Mononuclear cell (primary cell): Measurements from ENCODE around the gene SLC30A5. TPM values are rescaled to one million over a fixed set of nuclear protein-coding genes. Genes with fewer than 3 reads are reported as not detected.
A peak's percentile ranks its signal among the peaks of the same experiment; 100 is the strongest.
"Not testable (repeated sequence)": the region's sequence is repeated elsewhere in the genome, so short reads cannot be mapped to it uniquely, and the experiment has no call there.

Experiments used
- H3K27me3 ChIP-seq: 2 replicates; pipeline ENCODE4 v1.6.0; 2011; ENCODE audit warnings: low read length, control low read depth; ENCODE audit not compliant: insufficient read depth
- H3K4me1 ChIP-seq: 2 replicates; pipeline ENCODE4 v1.5.1; 2011; ENCODE audit warnings: mild to moderate bottlenecking, low read length, control low read depth; ENCODE audit not compliant: insufficient read depth
- H3K4me3 ChIP-seq: 2 replicates; pipeline ENCODE4 v1.5.1; 2011; ENCODE audit warnings: mild to moderate bottlenecking, low read length, moderate library complexity
- H3K9me3 ChIP-seq: 2 replicates; pipeline ENCODE4 v1.5.1; 2011; ENCODE audit warnings: low read depth, mild to moderate bottlenecking, control low read depth, low read length
- total RNA-seq: library from RNA; depleted of rRNA; stranded (reverse); fragments of >200 nt; gene quantifications from one replicate; pipeline ENCODE4 v1.2.3, GENCODE V29; 2012

Gene SLC30A5
- 21.1 TPM for total RNA-seq

DNA sequence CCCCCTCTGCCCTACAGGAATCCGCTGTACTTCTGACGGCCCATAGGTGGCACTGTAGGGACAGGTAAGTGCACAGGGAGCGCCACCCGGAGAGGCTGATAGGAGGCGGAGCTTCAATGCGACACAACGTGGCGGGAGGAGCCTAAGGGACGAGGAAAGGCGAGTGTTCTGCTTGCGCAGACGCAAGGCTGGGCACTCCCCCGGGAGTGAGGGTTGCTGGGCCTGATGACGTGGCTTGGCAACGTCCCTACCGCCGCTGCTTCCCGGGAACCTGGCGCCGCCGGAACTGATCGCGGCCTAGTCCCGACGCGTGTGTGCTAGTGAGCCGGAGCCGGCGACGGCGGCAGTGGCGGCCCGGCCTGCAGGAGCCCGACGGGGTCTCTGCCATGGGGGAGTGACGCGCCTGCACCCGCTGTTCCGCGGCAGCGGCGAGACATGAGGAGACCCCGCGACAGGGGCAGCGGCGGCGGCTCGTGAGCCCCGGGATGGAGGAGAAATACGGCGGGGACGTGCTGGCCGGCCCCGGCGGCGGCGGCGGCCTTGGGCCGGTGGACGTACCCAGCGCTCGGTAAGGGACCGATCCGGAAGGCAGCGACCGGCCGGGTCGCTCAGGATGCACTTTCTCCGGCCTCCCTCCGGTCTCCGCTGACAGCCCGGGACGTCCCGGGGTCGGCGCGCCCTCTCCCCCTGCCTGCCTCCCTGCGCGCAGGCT, at the start of gene SLC30A5:
Gene SLC30A5 (plus strand): TSS at position 244 of the 712 bp plus-strand sequence. CDS start 242 bp downstream, at position 486.
- Histone ChIP-seq H3K9me3 (no peaks in the 10 kb centered on the region), H3K4me3 (peak within 1 kb of the TSS; percentile 86), H3K4me1 (peaks cover 24% of the 10 kb centered on the region), H3K27me3 (no peaks in the 10 kb centered on the region)

DNA sequence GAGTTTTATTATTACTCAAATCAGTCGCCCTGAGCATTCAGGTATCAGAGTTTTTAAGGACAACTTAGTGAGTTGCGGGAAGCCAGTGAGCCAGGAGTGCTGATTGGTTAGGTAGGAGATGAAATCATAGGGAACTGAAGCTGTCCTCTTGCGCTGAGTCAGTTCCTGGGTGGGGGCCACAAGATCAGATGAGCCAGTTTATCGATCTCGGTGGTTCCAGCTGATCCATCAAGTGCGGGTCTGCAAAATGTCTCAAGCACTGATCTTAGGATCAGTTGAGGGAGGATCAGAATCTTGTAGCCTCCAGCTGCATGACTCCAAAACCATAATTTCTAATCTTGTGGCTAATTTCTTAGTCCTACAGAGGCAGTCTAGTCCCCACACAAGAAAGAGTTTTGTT, 48.6 kb upstream of the SLC30A5 start:
- not testable (repeated sequence) for H3K4me1 ChIP-seq, H3K27me3 ChIP-seq, H3K4me3 ChIP-seq, H3K9me3 ChIP-seq

DNA sequence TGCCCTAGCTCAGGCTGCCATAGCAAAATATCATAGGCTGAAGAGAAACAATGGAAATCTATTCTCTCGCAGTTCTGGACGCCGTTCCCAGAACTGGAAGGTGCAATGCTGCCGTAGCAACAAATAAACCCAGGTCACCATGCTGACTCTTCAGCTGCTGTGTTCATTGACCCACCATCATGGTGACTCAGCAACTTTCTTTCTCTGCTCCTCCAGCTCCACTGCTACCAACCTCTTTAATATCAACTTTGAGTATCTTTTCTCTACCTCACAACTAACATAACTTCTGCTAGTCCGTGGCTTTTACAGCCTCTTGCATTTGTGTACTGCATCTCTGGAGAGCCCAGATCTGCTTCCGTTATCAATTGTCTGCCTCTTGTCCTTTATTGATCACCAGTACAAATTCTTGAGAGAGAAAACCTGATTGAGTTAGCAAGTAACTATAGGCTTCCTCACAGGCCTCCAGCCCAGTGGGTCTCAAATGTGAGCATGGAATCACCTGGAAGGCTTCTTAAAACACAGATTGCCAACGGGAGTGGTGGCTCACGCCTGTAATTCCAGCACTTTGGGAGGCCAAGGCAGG, 47.3 kb upstream of the SLC30A5 start:
- Histone ChIP-seq H3K4me3 (no peak overlapping the region), H3K27me3 (no peaks in the 10 kb centered on the region), H3K4me1 (peaks cover 8% of the 10 kb centered on the region), H3K9me3 (no peaks in the 10 kb centered on the region)

DNA sequence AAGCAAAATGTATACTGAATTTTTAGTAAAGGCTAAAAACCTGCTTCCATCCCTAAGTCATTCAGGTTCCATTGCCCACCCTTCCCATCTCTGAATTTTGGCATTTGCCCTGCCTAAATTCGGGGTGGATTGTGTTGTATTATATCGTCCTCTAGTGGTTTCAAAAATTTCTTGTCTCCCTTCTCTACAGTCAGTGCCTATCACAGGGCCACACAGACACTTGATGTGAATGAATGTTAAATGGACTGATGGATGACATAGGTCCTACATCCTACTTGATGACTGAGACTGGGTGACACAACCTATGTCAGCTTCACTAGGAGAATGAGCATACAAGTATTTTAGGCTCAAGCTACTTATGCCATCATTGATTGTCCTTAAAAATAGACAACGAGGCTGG, 45.6 kb upstream of the SLC30A5 start:
- Histone ChIP-seq H3K9me3 (no peaks in the 10 kb centered on the region), H3K4me3 (no peak overlapping the region), H3K27me3 (no peaks in the 10 kb centered on the region), H3K4me1 (peaks cover 5% of the 10 kb centered on the region)

DNA sequence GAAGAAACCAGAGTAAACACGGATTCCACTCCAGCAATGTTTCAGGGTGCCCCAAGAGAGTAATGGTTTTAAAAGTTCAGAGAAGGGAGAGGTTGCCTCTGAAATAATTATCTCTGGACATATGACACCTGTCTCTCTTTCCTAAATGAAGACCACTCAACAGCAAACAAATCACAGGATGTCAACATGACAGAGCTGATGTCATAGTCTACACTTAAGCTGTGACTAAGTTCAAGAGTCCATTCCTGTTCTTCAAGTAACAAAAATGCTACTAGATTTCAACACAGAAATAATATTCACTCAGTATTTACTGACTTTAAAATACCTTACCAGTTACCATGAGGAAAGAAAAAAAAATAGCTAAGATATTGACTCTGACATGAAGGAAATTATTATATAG, 44.7 kb upstream of the SLC30A5 start:
- Histone ChIP-seq H3K27me3 (no peaks in the 10 kb centered on the region), H3K4me3 (no peak overlapping the region), H3K9me3 (no peaks in the 10 kb centered on the region), H3K4me1 (no peaks in the 10 kb centered on the region)

DNA sequence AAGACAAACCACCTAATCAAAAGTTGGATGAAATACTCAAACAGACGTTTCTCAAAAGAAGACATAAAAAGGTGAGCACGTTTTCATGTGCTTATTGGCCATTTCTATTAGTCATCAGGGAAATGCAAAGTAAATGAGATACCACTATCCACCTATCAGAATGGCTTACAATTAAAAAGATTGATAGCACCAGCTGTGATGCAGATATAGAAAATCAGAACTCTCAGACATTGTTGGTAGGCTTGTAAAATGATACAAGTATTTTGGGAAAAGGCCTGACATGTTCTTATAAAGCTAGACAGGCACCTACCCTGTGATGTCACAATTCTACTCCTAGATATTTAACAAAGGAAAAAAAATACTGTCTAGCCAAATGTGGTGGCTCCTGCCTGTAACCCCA, 44.0 kb upstream of the SLC30A5 start:
- H3K27me3 ChIP-seq, result no peaks in the 10 kb centered on the region
- no peaks in the 10 kb centered on the region for H3K4me1 ChIP-seq
- H3K9me3 ChIP-seq, result no peaks in the 10 kb centered on the region
- H3K4me3 ChIP-seq, result no peak overlapping the region

DNA sequence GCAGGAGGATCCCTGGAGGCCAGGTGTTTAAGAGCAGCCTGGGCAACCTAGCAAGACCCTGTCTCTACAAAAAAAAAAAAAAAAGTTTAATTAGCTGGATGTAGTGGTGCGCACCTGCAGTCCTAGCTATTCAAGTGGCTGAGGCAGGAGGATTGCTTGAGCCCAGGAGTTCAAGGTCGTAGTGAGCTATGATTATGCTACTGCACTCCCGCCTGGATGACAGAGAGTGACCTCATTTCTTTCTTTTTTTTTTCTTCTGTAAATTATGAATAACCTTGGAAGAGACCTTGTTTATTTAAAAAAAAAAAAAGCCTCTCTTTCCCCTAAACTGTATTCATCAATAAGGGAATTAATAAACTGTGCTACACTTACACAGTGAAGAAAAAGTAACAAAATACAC, 43.6 kb upstream of the SLC30A5 start:
- Histone ChIP-seq H3K27me3 (no peaks in the 10 kb centered on the region), H3K9me3 (no peaks in the 10 kb centered on the region), H3K4me3 (no peak overlapping the region), H3K4me1 (no peaks in the 10 kb centered on the region)

DNA sequence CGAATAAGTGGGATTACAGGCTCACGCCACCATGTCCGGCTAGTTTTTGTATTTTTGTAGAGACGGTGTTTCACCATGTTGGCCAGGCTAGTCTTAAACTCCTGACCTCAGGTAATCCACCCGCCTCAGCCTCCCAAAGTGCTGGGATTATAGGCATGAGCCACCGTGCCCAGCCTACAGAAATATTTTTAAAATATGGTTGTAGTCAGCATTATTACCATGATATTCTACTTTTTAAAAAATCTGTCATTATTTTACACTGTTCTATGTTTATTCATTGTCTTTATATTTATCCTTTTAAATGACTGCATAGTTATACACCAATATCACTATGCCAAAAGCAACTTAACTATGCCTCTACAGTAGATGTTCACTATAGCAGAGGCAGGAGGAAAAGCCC, 41.6 kb upstream of the SLC30A5 start:
- Histone ChIP-seq H3K4me1 (no peaks in the 10 kb centered on the region), H3K9me3 (no peaks in the 10 kb centered on the region), H3K4me3 (no peak overlapping the region), H3K27me3 (no peaks in the 10 kb centered on the region)

DNA sequence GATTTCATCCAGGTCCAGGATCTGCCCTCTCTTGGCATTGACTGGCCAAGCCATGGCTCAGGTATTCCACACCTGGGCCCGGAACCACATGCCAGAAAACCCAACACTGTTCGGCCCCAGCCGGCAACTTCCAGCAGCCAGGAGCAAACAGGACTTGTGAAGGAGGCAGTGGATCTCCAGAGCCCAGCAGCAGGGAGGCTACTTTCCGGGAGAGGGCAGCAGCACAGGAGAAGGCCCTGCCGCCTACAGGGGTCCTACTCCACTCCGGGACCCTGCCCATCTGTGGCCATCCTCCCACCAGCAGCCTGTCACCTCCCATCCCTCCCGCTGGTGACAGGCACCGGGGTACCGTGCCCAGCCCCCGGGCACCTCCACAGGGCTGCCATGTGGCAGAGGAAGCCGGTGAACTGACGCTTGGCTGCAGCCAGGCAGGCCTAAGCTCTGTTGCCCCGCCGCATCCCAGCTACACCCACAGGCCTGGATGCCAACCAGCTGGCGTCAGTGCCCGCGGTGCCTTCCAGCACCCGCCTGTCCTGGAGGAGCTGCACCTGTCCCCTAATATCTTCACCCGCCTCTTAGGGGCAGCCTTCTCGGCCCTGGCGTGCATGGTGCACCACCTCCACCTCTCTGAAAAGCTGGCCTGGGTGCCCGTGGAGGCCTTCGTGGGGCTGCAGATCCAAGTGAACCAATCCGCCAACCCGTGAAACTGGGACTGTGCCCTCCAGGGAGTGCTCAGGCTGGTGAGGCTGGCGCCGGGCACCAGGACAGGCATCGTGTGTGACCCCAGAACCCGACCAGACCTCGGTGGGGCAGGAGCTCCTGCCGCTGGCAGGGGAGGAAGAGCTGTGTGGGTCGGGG, 18.9 kb upstream of the SLC30A5 start:
- Histone ChIP-seq H3K27me3 (no peaks in the 10 kb centered on the region), H3K4me3 (no peak overlapping the region), H3K9me3 (no peaks in the 10 kb centered on the region), H3K4me1 (no peaks in the 10 kb centered on the region)

DNA sequence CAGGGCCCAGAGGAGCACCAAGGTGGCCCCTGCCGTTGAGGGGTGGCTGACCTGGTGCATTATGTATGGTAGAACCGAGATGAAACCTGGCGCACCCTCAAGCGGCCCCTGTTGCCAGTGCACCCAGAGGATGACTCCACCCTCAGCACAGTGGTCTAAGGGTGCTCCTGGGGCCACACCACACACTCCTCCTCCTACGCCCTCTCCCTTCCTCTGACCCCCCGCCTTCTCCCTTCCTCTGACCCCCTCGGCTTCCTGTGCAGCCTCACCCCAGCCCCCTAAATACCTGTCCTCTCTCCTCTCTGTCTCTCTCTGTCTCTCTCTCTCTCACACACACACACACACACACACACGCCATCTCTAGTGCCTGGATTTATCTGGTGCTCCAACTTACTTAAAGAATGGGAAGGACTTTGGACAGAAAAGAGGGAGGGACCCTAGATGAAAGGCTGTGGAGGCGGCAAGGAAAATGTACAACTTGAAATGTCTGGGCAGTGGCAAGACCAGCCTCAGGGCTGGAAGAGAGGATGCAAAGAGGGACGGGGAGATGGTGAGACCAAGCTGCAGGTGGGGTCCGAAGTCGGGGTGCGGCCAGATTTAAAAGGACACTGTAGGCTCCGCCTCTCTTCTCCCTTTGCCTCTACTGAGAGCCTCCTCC, 18.2 kb upstream of the SLC30A5 start:
- no peaks in the 10 kb centered on the region for H3K27me3 ChIP-seq
- no peak overlapping the region for H3K4me3 ChIP-seq
- H3K9me3 ChIP-seq, result no peaks in the 10 kb centered on the region
- no peaks in the 10 kb centered on the region for H3K4me1 ChIP-seq

DNA sequence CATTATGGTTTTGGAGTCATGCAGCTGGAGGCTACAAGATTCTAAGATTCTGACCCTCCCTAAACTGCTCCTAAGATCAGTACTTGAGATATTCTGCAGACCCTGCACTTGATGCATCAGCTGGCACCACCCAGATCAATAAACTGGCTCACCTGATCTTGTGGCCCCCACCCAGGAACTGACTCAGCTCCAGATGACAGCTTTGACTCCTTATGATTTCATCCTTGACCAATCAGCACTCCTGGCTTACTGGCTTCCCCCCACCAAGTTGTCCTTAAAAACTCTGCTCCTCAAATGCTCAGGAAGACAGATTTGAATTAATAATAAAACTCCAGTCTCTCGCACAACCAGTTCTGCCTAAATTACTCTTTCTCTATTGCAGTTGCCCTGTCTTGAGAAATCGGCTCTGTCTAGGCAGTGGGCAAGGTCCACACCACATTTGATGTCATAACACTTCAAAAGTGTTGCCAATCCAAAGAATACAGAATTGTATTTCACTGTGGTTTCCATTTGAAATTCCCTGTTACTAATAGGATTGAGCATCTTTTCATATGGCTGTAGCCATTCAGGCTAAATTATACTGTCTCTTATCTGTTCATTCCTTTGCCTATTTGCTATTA, 14.8 kb upstream of the SLC30A5 start:
- Histone ChIP-seq H3K4me1 (no peaks in the 10 kb centered on the region), H3K27me3 (no peaks in the 10 kb centered on the region), H3K4me3 (no peak overlapping the region), H3K9me3 (no peaks in the 10 kb centered on the region)

DNA sequence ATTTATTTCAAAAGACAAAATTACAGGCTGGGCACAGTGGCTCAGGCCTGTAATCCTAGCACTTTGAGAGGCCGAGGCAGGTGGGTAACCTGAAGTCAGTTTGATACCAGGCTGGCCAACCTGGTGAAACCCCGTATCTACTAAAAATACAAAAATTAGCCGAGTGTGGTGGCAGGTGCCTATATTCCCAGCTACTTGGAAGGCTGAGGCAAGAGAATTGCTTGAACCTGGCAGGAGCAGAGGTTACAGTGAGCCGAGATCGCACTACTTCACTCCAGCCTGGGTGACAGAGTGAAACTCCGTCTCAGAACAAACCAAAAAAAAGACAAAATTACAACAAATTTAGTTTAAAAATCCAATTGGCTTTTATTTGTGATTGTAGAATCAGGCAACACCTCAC, 14.3 kb upstream of the SLC30A5 start:
- H3K4me3 ChIP-seq, result no peak overlapping the region
- H3K4me1 ChIP-seq, result no peaks in the 10 kb centered on the region
- H3K9me3 ChIP-seq, result no peaks in the 10 kb centered on the region
- no peaks in the 10 kb centered on the region for H3K27me3 ChIP-seq

DNA sequence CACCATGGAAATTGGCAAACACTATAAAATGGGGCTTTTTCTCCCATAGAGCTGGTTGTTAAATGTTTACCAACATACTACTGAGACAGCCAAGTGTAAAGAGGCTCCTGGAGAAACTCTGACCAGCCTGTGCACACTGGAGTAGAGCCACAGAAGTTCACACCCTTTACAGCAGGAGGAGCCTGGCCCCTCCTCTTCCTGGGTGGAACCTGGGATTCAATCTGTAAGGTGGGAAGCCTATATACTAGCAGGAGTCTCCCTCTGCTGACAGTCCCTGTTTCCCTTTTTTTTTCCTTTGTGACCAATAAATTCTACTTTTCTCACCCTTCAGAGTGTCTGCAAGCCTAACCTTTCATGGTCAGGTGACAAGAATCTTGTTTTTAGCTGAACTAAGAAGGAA, 10.4 kb upstream of the SLC30A5 start:
- H3K27me3 ChIP-seq, result no peaks in the 10 kb centered on the region
- H3K4me1 ChIP-seq, result no peaks in the 10 kb centered on the region
- no peaks in the 10 kb centered on the region for H3K9me3 ChIP-seq
- H3K4me3 ChIP-seq, result no peak overlapping the region

DNA sequence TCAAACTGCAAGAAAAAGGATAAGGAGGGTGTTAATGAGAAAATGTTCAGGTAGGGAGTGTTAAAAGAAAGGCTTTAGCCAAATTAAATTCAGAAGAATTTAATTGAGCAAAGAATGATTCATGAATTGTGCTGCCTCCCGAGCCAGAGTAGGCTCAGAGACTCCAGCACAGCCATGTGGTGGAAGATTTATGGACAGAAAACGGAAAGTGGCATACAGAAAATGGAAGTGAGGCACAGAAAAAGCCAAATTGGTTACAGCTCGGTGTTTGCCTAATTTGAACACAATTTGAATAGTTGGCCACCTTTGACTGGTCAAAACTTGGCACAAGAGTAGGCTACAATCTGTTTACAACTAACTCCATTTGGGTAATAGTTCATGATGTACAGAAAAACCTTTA, 9.6 kb upstream of the SLC30A5 start:
- Histone ChIP-seq H3K27me3 (no peaks in the 10 kb centered on the region), H3K4me3 (no peak overlapping the region), H3K9me3 (no peaks in the 10 kb centered on the region)

DNA sequence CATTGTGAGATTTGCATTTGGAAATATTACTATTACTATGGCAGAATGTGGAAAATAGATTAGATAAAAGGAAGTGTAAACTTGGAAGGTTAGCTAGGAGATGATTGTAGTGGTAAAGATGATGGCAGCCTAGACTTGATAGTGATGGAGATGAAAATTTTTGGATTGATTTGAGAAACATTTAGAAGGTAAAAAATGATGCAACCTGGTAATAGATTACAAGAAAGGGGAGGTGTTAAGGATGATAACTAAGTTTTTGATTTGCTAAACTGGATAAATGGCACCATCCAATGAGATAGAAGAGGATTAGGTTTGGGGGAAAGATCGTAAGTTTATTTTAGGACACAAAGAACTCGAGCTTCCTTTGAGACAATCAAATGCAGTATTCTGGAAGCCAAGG, 8.9 kb upstream of the SLC30A5 start:
- Histone ChIP-seq H3K4me3 (no peak overlapping the region), H3K4me1 (no peaks in the 10 kb centered on the region), H3K9me3 (no peaks in the 10 kb centered on the region), H3K27me3 (no peaks in the 10 kb centered on the region)

More for the DNA sequence above, 9.6 kb upstream of the SLC30A5 start:
- no peaks in the 10 kb centered on the region for H3K4me1 ChIP-seq
